Astrocyte of the spinal cord (primary cell): ENCODE data around the gene GPR137.
"Not testable (repeated sequence)": the region's sequence is repeated elsewhere in the genome, so short reads cannot be mapped to it uniquely, and the experiment has no call there.

Experiments used
- DNase-seq: peaks from one replicate; pipeline ENCODE4 v3.0.0; 2011; ENCODE audit warnings: low read depth, low spot score
- H3K4me3 ChIP-seq: 2 replicates; pipeline ENCODE4 v1.5.1; 2011; ENCODE audit warnings: low read depth, mild to moderate bottlenecking, low read length, moderate library complexity
- in situ Hi-C: cut with HindIII; loops from 2 replicates; pipeline ENCODE4 v1.10.0; 2017; ENCODE audit warnings: low sequenced_read_pairs
- TF ChIP-seq, protein P1 (sequence below): IDR thresholded peaks from 2 replicates; pipeline ENCODE4 v1.5.1; 2012; ENCODE audit warnings: low read depth, mild to moderate bottlenecking, low read length, inconsistent platforms

GPR137 gene

DNA sequence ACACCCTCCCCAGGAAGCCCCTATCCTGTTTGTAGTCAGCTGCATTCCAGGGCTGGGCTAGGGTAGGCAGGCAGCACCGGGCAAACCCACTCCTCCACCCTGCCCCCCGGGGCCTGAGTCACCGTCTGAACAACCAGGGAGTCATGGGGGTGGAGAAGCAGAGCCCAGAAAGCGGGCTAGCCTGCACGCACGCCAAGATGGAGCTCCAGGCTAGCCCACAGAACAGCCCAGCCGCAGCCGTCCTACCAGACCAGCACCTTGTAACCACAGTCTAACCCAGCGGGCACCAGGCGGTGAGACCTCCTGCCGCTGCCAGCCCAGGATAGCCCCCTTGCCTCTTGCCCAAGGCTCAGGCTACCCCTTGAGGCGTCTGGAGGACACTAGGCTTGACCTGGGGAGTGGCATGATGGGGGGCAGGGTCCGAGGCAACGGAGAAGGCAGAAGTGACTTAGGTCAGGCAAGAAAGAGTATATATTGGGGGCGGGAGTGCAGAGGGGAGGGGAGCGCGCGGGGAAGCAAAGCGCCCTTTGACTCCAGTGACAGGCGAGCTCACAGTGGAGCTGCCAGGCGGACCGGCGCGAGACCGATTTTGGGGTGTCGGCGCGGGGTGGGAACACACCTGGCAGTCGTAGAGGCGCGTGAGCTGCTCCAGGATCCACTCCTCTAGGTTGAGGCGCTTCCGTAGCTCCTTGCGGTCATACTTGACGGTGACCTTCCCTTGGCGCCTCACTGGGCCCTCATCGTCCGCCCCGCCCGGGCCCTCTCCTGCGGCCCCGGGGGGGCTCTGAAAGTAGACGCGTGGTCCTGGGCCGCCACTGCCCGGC, 39.6 kb upstream of the GPR137 start:
- in situ Hi-C loops = no loop called here
- TF ChIP-seq, protein P1, sequence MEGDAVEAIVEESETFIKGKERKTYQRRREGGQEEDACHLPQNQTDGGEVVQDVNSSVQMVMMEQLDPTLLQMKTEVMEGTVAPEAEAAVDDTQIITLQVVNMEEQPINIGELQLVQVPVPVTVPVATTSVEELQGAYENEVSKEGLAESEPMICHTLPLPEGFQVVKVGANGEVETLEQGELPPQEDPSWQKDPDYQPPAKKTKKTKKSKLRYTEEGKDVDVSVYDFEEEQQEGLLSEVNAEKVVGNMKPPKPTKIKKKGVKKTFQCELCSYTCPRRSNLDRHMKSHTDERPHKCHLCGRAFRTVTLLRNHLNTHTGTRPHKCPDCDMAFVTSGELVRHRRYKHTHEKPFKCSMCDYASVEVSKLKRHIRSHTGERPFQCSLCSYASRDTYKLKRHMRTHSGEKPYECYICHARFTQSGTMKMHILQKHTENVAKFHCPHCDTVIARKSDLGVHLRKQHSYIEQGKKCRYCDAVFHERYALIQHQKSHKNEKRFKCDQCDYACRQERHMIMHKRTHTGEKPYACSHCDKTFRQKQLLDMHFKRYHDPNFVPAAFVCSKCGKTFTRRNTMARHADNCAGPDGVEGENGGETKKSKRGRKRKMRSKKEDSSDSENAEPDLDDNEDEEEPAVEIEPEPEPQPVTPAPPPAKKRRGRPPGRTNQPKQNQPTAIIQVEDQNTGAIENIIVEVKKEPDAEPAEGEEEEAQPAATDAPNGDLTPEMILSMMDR = no peak
- H3K4me3 ChIP-seq = peak overlapping the region; percentile 67
- DNase-seq = peak; percentile 82

DNA sequence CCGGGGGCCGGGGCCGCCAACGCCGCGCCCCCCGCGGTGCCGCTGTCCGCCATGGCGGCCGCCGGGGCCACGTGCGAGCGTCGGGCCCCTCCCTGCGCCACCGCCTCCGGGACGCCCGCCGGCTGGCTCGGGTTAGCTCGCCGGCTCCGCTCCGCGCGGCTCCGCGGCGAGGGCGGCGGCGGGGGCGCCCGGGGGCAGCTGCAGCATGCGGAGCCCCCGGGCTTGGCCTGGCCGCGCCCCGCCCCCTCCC, 39.1 kb upstream of the GPR137 start:
- H3K4me3 ChIP-seq = peak overlapping the region; percentile 67
- DNase-seq, in situ Hi-C loops: not testable (repeated sequence)

DNA sequence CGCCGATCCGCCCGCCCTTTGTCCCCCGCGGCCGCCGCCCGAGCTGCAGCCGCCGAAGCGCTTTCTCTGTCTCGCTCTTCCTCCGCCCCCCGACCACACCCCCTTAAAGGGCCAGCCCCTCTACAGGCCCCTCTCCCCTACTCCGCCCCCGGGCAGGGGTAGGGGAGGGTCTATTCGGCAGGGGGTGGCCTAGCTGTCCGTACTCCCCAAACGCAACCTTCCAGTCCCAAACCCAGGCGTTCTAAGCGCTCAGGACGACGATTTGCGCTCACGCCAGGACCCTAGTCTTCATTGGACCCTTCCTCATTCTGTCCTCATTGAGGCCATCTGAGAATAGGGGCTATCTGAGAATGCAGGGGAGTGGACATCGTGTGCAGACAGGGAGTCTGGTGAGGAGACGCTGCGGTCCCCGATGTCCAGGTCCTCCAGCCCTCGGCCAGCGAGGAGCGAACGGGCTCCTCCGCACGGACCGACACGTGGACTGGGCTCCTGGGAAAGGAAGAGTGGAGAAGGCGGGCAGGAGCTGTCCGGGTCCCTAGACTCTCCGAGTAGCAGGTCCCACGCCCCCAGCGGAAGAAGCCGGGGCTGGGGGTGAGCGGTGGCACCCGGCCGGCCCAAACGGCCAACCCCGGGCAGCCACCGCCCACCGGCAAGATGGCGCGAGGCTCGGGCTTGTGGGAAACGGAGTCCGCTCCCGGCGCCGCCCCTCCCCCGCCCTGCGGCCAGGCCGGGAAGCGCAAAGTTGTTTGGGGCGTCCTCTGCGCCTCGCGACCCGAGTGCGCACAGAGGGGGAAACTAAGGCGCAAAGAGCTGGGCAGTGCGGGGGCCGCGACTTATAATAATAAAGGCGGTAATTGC, 38.5 kb upstream of the GPR137 start, which contains the start of gene PPP1R14B:
Gene PPP1R14B, minus strand, starts transcription at position 73 of the 858 bp plus-strand sequence. CDS start 270 bp downstream, outside the sequence.
- in situ Hi-C loops = no loop called here
- TF ChIP-seq, protein P1 = no peak
- H3K4me3 ChIP-seq = peak within 1 kb of the TSS; percentile 67
- peak; percentile 92 for DNase-seq

DNA sequence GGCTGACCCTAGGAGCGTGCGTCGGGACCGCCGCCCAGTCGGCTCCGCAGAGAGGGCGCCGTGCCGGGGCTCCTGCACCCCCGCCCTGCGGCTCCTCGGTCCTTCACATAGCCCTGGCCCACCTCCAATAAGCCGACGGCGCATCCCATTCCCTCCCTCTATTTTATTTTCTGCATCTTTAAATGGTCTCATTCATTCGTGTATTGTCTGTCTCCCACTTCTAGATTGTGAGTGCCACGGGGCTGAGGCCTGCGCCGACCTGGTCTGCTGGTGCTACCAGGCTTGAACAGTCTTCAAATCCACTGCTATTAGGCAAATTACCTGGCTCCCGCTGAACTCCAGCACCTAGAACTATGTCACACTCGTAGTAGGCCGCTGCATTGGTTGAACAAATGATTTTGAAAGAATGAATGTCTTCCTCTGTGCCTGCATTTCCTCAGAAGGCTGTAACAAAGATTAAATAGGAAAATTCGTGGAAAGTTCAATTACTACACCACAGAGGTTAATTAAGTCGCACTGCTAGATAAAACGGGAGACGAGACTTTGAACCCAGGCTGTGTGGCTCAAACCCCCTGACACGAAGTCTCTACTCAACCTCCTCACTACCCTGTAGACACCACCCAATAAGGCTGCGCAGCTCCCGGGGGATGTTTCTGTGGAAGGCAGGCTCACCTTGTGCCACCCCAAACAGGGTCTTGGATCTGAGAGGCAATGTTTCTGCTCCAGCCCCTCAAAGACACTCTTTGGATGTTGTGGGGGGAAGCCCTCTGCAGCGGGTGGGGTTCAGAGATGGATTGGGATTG, 37.7 kb upstream of the GPR137 start:
- peak overlapping the region; percentile 31 for H3K4me3 ChIP-seq
- no peak for DNase-seq
- in situ Hi-C loops = no loop called here
- TF ChIP-seq, protein P1 = no peak

DNA sequence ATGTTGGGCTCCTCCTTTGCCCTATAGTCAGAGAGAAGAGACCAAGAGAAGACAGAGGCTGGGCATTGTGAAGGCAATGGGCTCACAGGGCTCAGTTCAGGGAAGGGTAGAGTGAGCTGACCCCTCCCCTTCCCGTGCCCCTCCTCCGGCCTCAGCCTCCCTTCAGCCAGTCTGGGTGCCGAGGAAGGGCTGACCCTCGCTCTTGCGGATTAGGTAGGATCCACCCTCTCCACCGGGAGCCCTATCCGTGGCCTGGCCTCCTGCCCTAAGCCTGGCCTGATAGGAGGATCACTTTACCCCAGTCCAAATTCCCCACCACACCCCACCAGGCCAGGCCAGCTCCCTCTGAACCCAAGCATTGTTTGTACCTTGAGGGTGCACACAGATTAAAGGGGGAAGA, 37.1 kb upstream of the GPR137 start:
- in situ Hi-C loops = no loop called here
- no peak overlapping the region for H3K4me3 ChIP-seq
- TF ChIP-seq, protein P1 = no peak
- no peak for DNase-seq

DNA sequence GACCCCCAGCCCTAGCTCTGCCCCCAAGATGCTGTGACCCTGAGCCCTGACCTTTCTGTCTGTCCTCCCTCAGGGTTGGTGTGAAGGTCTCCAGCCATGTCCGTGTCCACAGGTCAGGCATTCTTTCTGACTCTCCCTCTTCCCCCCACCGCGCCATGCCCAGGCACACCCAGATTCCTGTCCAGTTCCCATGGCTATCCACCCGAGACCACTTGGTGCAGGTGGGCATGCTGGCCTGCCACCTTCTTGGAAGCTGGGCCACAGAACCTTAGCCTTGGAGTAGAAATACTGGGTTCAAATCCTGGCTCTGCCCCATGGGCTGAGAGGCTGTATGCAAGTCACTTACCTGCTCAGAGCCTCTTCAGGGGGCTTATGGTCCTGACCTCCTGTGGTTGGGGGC, 36.6 kb upstream of the GPR137 start:
- DNase-seq = no peak
- no peak overlapping the region for H3K4me3 ChIP-seq
- in situ Hi-C loops = no loop called here
- TF ChIP-seq, protein P1 = no peak
